H1 (cell line): Measurements from ENCODE around the gene EFR3B. TPM values are rescaled to one million over a fixed set of nuclear protein-coding genes. Genes with fewer than 3 reads are reported as not detected.

ENCODE experiments used
- CEBPB ChIP-seq: IDR thresholded peaks from 2 replicates; pipeline ENCODE4 v1.6.1; 2012; ENCODE audit warnings: low read depth, low read length
- EGR1 ChIP-seq: IDR thresholded peaks from 2 replicates; pipeline ENCODE4 v1.6.1; 2011; ENCODE audit warnings: low read depth, low read length, borderline replicate concordance
- HDAC2 ChIP-seq, 2 experiments: fragments of 300-600 bp in 1 of 2; sonication (generic) in 1 of 2; IDR thresholded peaks; 2 replicates each; pipeline ENCODE4 v1.6.1; 2011 to 2012; ENCODE audit warnings: low read depth in 2 of 2, low read length in 2 of 2, mild to moderate bottlenecking in 2 of 2, moderate library complexity in 2 of 2, borderline replicate concordance in 1 of 2, inconsistent platforms in 1 of 2
- POLR2AphosphoS5 ChIP-seq: IDR thresholded peaks from 2 replicates; pipeline ENCODE4 v1.6.1; 2011; ENCODE audit warnings: low read depth, low read length
- SP1 ChIP-seq: IDR thresholded peaks from 2 replicates; pipeline ENCODE4 v1.6.1; 2011; ENCODE audit warnings: low read depth, low read length
- TAF7 ChIP-seq: optimal IDR thresholded peaks from 2 replicates; pipeline ENCODE3; 2011; ENCODE audit warnings: low read depth, mild to moderate bottlenecking, inconsistent platforms, low read length, moderate library complexity, borderline replicate concordance
- polyA plus RNA-seq, 7 experiments: library from polyadenylated mRNA; depleted of rRNA in 3 of 7; stranded (reverse) in 5 of 7; unstranded in 2 of 7; fragments of >200 nt in 5 of 7; fragments of 200-250 nt in 2 of 7; gene quantifications; 1 replicate in 5 of 7; 2 replicates in 1 of 7; 4 replicates in 1 of 7; pipeline versions ENCODE4 v1.2.1 to v1.2.3, GENCODE V29; 2011 to 2013; ENCODE audit warnings: missing spikeins in 2 of 7, mixed read lengths in 2 of 7
- total RNA-seq: library from RNA; stranded (reverse); fragmentation: NEBNext Ultra II Directional; extraction: Animal tissue kit (Norgen Biotek cat#: 25700); gene quantifications from 2 replicates; pipeline ENCODE4 v1.2.1, GENCODE V29; 2021
- TF ChIP-seq, protein P1 (sequence below): IDR thresholded peaks from 2 replicates; pipeline ENCODE4 v1.6.1; 2011; ENCODE audit warnings: low read length, improper control_type of control experiment

EFR3B gene
- total and polyA plus RNA-seq, 2 of the 8 experiments (the other 6 are each of a cell fraction or from before 2014, with no cell fraction given), result 3.4 to 9.6 TPM

DNA sequence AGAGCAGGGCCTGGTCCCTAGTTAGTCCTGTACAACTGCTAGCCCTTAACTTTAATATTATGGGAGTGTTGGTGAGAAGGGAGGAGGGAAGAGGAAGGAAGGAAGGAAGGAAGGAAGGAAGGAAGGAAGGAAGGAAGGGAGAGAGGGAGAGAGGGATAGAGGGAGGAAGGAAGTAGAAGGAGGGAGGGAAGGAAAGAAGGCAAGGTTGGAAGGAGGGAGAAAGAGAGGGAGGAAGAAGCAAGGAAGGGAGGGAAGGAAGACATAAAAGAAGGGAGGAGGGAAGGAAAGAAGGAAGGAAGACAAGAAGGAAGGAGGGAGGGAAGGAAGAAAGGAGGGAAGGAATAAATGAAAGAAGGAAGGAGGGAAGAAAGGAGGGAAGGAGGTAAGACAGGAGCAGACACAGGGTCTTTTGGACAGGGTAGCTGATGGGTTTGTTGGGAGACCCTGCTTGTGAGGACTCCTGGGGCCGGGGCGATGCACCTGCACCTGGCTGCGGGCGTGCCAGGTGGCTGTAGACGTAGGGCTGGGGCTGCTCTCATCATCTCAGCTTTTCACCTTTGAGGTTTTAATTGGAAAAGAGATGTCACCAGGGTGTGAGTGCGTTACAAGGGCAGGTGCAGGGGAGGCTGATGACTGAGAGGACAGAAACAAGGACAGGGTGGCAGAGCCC lies 132.5 kb downstream of the EFR3B start (continued):
- TF ChIP-seq, protein P1, sequence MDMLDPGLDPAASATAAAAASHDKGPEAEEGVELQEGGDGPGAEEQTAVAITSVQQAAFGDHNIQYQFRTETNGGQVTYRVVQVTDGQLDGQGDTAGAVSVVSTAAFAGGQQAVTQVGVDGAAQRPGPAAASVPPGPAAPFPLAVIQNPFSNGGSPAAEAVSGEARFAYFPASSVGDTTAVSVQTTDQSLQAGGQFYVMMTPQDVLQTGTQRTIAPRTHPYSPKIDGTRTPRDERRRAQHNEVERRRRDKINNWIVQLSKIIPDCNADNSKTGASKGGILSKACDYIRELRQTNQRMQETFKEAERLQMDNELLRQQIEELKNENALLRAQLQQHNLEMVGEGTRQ, result no peak
- TF ChIP-seq CEBPB (no peak), SP1 (no peak), HDAC2 (IDR thresholded peaks at IDR 0.05; ENCODE audit: borderline replicate concordance in 1 of 2, low read depth in 2 of 2, low read length in 2 of 2) (no peak), EGR1 (no peak), POLR2AphosphoS5 (no peak), TAF7 (no peak)
